Measurements from ENCODE around the gene PDE4B. TPM values are rescaled to one million over a fixed set of nuclear protein-coding genes. Genes with fewer than 3 reads are reported as not detected.

Gene PDE4B
- total RNA-seq, 1 donor from 2014 or later = 29.0 TPM

GRCh38 chr1:66302815-66303214, 510.1 kb downstream of the PDE4B start:
- Histone ChIP-seq H3K9me3 (no peaks in the 10 kb centered on the region), H3K4me3 (no peak overlapping the region), H3K27ac (no peak overlapping the region), H3K36me3 (no peaks in the 10 kb centered on the region), H3K27me3 (no peaks in the 10 kb centered on the region), H3K4me1 (peaks cover 20% of the 10 kb centered on the region)
- TF ChIP-seq POLR2AphosphoS5 (IDR thresholded peaks at IDR 0.05; ENCODE audit: insufficient read depth in 1 of 2, low read depth in 1 of 2) = no peak
- no peak for TF ChIP-seq POLR2A (IDR thresholded peaks at IDR 0.05)
- TF ChIP-seq CTCF (IDR thresholded peaks at IDR 0.05) = no peak
- intact Hi-C loops (cut with DNase I) = no loop called here
- DNase-seq (ENCODE audit: extremely low spot score in 2 of 2) = no peak

- H3K27ac ChIP-seq = no peak overlapping the region
- H3K4me3 ChIP-seq = no peak overlapping the region
- TF ChIP-seq POLR2A (IDR thresholded peaks at IDR 0.05) (no peak), CTCF (IDR thresholded peaks at IDR 0.05) (no peak), POLR2AphosphoS5 (IDR thresholded peaks at IDR 0.05; ENCODE audit: insufficient read depth in 1 of 2, low read depth in 1 of 2) (no peak)
- H3K27me3 ChIP-seq = no peaks in the 10 kb centered on the region
- H3K4me1 ChIP-seq = peaks cover 20% of the 10 kb centered on the region
- no peaks in the 10 kb centered on the region for H3K9me3 ChIP-seq
- H3K36me3 ChIP-seq = no peaks in the 10 kb centered on the region
- intact Hi-C loops (cut with DNase I) = no loop called here
- DNase-seq (ENCODE audit: extremely low spot score in 2 of 2) = no peak
Measured at GRCh38 chr1:66303646-66304045, 511.0 kb downstream of the PDE4B start.

- H3K9me3 ChIP-seq = no peaks in the 10 kb centered on the region
- H3K27me3 ChIP-seq = no peaks in the 10 kb centered on the region
- TF ChIP-seq POLR2AphosphoS5 (IDR thresholded peaks at IDR 0.05; ENCODE audit: insufficient read depth in 1 of 2, low read depth in 1 of 2) (no peak), POLR2A (IDR thresholded peaks at IDR 0.05) (no peak), CTCF (IDR thresholded peaks at IDR 0.05) (no peak)
- DNase-seq (ENCODE audit: extremely low spot score in 2 of 2) = no peak
- peaks cover 20% of the 10 kb centered on the region for H3K4me1 ChIP-seq
- H3K4me3 ChIP-seq = no peak overlapping the region
- no peaks in the 10 kb centered on the region for H3K36me3 ChIP-seq
- intact Hi-C loops (cut with DNase I) = no loop called here
- no peak overlapping the region for H3K27ac ChIP-seq
Measured at GRCh38 chr1:66304128-66304527, 511.4 kb downstream of the PDE4B start.

GRCh38 chr1:66305927-66306326, 513.2 kb downstream of the PDE4B start:
- TF ChIP-seq POLR2AphosphoS5 (IDR thresholded peaks at IDR 0.05; ENCODE audit: insufficient read depth in 1 of 2, low read depth in 1 of 2) = no peak
- no peak for TF ChIP-seq CTCF (IDR thresholded peaks at IDR 0.05)
- TF ChIP-seq POLR2A (IDR thresholded peaks at IDR 0.05) = no peak
- no peak overlapping the region for H3K4me3 ChIP-seq
- no peaks in the 10 kb centered on the region for H3K9me3 ChIP-seq
- no peaks in the 10 kb centered on the region for H3K27me3 ChIP-seq
- no peak overlapping the region for H3K27ac ChIP-seq
- H3K36me3 ChIP-seq = no peaks in the 10 kb centered on the region
- DNase-seq (ENCODE audit: extremely low spot score in 2 of 2) = no peak
- intact Hi-C loops (cut with DNase I) = no loop called here
- H3K4me1 ChIP-seq = peaks cover 16% of the 10 kb centered on the region

- Histone ChIP-seq H3K27me3 (no peaks in the 10 kb centered on the region), H3K4me1 (no peaks in the 10 kb centered on the region), H3K27ac (no peak overlapping the region), H3K4me3 (no peak overlapping the region), H3K36me3 (no peaks in the 10 kb centered on the region), H3K9me3 (no peaks in the 10 kb centered on the region)
- DNase-seq (ENCODE audit: extremely low spot score in 2 of 2) = no peak
- TF ChIP-seq POLR2A (IDR thresholded peaks at IDR 0.05) = no peak
- TF ChIP-seq POLR2AphosphoS5 (IDR thresholded peaks at IDR 0.05; ENCODE audit: insufficient read depth in 1 of 2, low read depth in 1 of 2) = no peak
- no peak for TF ChIP-seq CTCF (IDR thresholded peaks at IDR 0.05)
- intact Hi-C loops (cut with DNase I) = no loop called here
Measured at GRCh38 chr1:66309006-66309741, 516.5 kb downstream of the PDE4B start.

Measured in vagina (tissue), 2 donors.